ENCODE measurements around the gene PERP.

GRCh38 chr6:138116661-138116999 lies 9.4 kb upstream of the PERP start:
- TF ChIP-seq POLR2A (IDR thresholded peaks at IDR 0.05; ENCODE audit: low read length) (no peak), GATA1 (IDR thresholded peaks at IDR 0.05; ENCODE audit: low read depth, low read length) (no peak)

Measured in erythroblast (primary cell).